OCI-LY1 (cell line): ENCODE results near the gene UNC80.

Source experiments
- H2AFZ ChIP-seq: fragments of 200-600 bp; sonication (generic), shearing (Covaris generic); 2 replicates; pipeline ENCODE4 v1.6.0; 2014; ENCODE audit warnings: antibody characterized with exemption, mild to moderate bottlenecking, low read length
- H3F3A ChIP-seq: fragments of 200-600 bp; sonication (generic), shearing (Covaris generic); 2 replicates; pipeline ENCODE4 v1.6.0; 2014; ENCODE audit warnings: mild to moderate bottlenecking, antibody characterized with exemption, low read length, moderate library complexity; ENCODE audit not compliant: insufficient read depth
- H3K27ac ChIP-seq: fragments of 200-600 bp; sonication (generic); 2 replicates; pipeline ENCODE4 v1.5.1; 2014; ENCODE audit warnings: low read length, mixed run types, mild to moderate bottlenecking, low read depth; ENCODE audit not compliant: poor library complexity, severe bottlenecking
- H3K27me3 ChIP-seq: fragments of 200-600 bp; sonication (generic); 2 replicates; pipeline ENCODE4 v1.6.0; 2014; ENCODE audit warnings: antibody characterized with exemption, mild to moderate bottlenecking, low read length, moderate library complexity; ENCODE audit not compliant: insufficient read depth
- H3K36me3 ChIP-seq: fragments of 200-600 bp; sonication (generic); 2 replicates; pipeline ENCODE4 v1.6.1; 2014; ENCODE audit warnings: mild to moderate bottlenecking, antibody characterized with exemption, low read length, moderate library complexity, mixed read lengths; ENCODE audit not compliant: insufficient read depth
- H3K4me1 ChIP-seq: fragments of 200-600 bp; sonication (generic); 2 replicates; pipeline ENCODE4 v1.5.1; 2014; ENCODE audit warnings: mild to moderate bottlenecking, low read length, moderate library complexity; ENCODE audit not compliant: insufficient read depth, severe bottlenecking
- H3K4me2 ChIP-seq: fragments of 200-600 bp; sonication (generic), shearing (Covaris generic); 2 replicates; pipeline ENCODE4 v1.6.1; 2014; ENCODE audit warnings: low read length
- H3K4me3 ChIP-seq: fragments of 200-600 bp; sonication (generic); 2 replicates; pipeline ENCODE4 v1.5.1; 2014; ENCODE audit warnings: low read length, low read depth, mild to moderate bottlenecking, mixed read lengths; ENCODE audit not compliant: poor library complexity, severe bottlenecking
- H3K79me2 ChIP-seq: fragments of 200-600 bp; shearing (Covaris generic); 2 replicates; pipeline ENCODE4 v1.6.1; 2016; ENCODE audit warnings: mixed run types, low read length, mixed read lengths; ENCODE audit not compliant: insufficient read depth
- H3K9ac ChIP-seq: fragments of 200-600 bp; sonication (generic), shearing (Covaris generic); 2 replicates; pipeline ENCODE4 v1.6.1; 2014; ENCODE audit warnings: mild to moderate bottlenecking, low read length, mixed read lengths
- H3K9me2 ChIP-seq: fragments of 200-600 bp; sonication (generic), shearing (Covaris generic); 2 replicates; pipeline ENCODE4 v1.6.1; 2014; ENCODE audit warnings: low read depth, mild to moderate bottlenecking, low read length, mixed read lengths
- H3K9me3 ChIP-seq: fragments of 200-600 bp; shearing (Covaris generic); 2 replicates; pipeline ENCODE4 v1.6.1; 2014; ENCODE audit warnings: low read length, mixed read lengths
- H4K20me1 ChIP-seq: fragments of 200-600 bp; sonication (generic), shearing (Covaris generic); 2 replicates; pipeline ENCODE4 v1.6.0; 2016; ENCODE audit warnings: mild to moderate bottlenecking, low read length; ENCODE audit not compliant: insufficient read depth
- EZH2 ChIP-seq: fragments of 200-600 bp; sonication (generic), shearing (Covaris generic); IDR thresholded peaks from 2 replicates; pipeline ENCODE4 v1.8.0; 2017; ENCODE audit warnings: borderline replicate concordance, mixed run types, mild to moderate bottlenecking, antibody characterized with exemption, low read length, moderate library complexity, mixed read lengths
- TF ChIP-seq, protein P1 (sequence below): fragments of 200-600 bp; sonication (generic), shearing (Covaris generic); IDR thresholded peaks from 2 replicates; pipeline ENCODE4 v1.5.1; 2017; ENCODE audit warnings: mild to moderate bottlenecking, antibody characterized with exemption, low read length, moderate library complexity, mixed read lengths

The UNC80 gene, protein sequence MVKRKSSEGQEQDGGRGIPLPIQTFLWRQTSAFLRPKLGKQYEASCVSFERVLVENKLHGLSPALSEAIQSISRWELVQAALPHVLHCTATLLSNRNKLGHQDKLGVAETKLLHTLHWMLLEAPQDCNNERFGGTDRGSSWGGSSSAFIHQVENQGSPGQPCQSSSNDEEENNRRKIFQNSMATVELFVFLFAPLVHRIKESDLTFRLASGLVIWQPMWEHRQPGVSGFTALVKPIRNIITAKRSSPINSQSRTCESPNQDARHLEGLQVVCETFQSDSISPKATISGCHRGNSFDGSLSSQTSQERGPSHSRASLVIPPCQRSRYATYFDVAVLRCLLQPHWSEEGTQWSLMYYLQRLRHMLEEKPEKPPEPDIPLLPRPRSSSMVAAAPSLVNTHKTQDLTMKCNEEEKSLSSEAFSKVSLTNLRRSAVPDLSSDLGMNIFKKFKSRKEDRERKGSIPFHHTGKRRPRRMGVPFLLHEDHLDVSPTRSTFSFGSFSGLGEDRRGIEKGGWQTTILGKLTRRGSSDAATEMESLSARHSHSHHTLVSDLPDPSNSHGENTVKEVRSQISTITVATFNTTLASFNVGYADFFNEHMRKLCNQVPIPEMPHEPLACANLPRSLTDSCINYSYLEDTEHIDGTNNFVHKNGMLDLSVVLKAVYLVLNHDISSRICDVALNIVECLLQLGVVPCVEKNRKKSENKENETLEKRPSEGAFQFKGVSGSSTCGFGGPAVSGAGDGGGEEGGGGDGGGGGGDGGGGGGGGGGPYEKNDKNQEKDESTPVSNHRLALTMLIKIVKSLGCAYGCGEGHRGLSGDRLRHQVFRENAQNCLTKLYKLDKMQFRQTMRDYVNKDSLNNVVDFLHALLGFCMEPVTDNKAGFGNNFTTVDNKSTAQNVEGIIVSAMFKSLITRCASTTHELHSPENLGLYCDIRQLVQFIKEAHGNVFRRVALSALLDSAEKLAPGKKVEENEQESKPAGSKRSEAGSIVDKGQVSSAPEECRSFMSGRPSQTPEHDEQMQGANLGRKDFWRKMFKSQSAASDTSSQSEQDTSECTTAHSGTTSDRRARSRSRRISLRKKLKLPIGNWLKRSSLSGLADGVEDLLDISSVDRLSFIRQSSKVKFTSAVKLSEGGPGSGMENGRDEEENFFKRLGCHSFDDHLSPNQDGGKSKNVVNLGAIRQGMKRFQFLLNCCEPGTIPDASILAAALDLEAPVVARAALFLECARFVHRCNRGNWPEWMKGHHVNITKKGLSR (N-terminal part only)

DNA sequence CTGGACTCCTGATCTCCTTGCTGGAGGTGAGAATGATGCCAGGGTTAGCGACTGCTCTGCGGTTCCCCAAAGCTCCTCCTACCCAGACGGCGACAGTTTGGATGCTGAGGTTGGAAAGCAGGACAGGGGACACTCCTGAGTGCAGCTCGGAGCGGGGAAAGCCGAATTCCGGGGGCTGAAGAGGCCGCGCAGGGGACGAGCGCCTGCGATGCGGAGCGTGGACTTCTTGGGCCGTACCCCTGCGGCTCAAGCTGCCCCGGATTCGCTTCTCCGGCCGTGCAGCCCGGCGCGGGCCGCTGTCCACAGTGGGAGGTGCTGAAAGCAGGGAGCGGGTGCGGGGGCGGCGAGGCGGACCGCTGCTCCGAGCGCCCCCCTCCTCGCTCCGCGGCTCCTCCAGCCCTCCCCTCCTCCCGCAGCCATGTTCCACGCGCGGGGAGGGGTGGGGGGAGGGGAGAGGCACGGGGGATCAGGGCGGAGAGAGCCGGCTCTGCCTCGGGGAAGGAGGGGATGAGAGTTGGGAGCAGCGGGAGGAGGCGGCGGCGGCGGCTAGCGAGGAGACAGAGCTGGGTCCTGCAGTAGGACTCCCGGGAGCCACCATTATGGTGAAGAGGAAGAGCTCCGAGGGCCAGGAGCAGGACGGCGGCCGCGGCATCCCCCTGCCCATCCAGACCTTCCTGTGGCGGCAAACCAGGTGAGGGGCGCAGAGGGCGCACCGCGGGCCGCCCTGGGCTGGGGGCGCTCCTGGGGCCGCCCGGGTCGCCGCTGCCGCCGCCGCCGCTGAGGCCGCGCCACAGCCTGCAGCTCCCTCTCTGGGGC lies at the start of gene UNC80:
UNC80 (plus strand) TSS at position 359 of the 816 bp plus-strand sequence; CDS start at position 600, 241 bp downstream.
- no peaks in the 10 kb centered on the region for H3F3A ChIP-seq
- no peaks in the 10 kb centered on the region; the same call in 1 of the 2 replicates for H3K27me3 ChIP-seq
- H3K79me2 ChIP-seq, result no peaks in the 10 kb centered on the region
- no peak within 1 kb of the TSS for H2AFZ ChIP-seq
- no peaks in the 10 kb centered on the region for H3K36me3 ChIP-seq
- H3K27ac ChIP-seq, result no peak within 1 kb of the TSS
- H3K4me1 ChIP-seq, result no peaks in the 10 kb centered on the region
- H3K9me3 ChIP-seq, result no peaks in the 10 kb centered on the region
- H3K9me2 ChIP-seq, result no peaks in the 10 kb centered on the region
- H3K4me3 ChIP-seq, result no peak within 1 kb of the TSS
- H3K9ac ChIP-seq, result no peak within 1 kb of the TSS
- TF ChIP-seq, protein P1, sequence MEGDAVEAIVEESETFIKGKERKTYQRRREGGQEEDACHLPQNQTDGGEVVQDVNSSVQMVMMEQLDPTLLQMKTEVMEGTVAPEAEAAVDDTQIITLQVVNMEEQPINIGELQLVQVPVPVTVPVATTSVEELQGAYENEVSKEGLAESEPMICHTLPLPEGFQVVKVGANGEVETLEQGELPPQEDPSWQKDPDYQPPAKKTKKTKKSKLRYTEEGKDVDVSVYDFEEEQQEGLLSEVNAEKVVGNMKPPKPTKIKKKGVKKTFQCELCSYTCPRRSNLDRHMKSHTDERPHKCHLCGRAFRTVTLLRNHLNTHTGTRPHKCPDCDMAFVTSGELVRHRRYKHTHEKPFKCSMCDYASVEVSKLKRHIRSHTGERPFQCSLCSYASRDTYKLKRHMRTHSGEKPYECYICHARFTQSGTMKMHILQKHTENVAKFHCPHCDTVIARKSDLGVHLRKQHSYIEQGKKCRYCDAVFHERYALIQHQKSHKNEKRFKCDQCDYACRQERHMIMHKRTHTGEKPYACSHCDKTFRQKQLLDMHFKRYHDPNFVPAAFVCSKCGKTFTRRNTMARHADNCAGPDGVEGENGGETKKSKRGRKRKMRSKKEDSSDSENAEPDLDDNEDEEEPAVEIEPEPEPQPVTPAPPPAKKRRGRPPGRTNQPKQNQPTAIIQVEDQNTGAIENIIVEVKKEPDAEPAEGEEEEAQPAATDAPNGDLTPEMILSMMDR, result no peak
- TF ChIP-seq EZH2, result no peak
- no peak within 1 kb of the TSS for H3K4me2 ChIP-seq
- no peaks in the 10 kb centered on the region for H4K20me1 ChIP-seq

GRCh38 chr2:209726311-209726710 lies 45.3 kb upstream of the UNC80 start:
- Histone ChIP-seq H3K4me1 (no peaks in the 10 kb centered on the region), H3K79me2 (no peaks in the 10 kb centered on the region), H3K27me3 (no peaks in the 10 kb centered on the region), H2AFZ (no peak overlapping the region), H3K9me2 (no peaks in the 10 kb centered on the region), H3K36me3 (no peaks in the 10 kb centered on the region), H3F3A (no peaks in the 10 kb centered on the region), H3K4me3 (no peak overlapping the region), H4K20me1 (no peaks in the 10 kb centered on the region), H3K4me2 (no peak overlapping the region), H3K9me3 (no peaks in the 10 kb centered on the region), H3K9ac (no peak overlapping the region), H3K27ac (no peak overlapping the region)
- TF ChIP-seq EZH2, result no peak
- TF ChIP-seq, protein P1, result no peak
